SJCRH30 (cell line): ENCODE measurements around the gene PRR3. TPM values are rescaled to one million over a fixed set of nuclear protein-coding genes. Genes with fewer than 3 reads are reported as not detected.
"Not testable (repeated sequence)": the region's sequence is repeated elsewhere in the genome, so short reads cannot be mapped to it uniquely, and the experiment has no call there.

Experiments used
- DNase-seq, 2 experiments: peaks; one replicate each; pipeline ENCODE4 v3.0.0-alpha.2; 2015 to 2020
- H3K27ac ChIP-seq: fragments of 250-450 bp; sonication (Bioruptor Pico); 2 replicates; pipeline ENCODE4 v1.5.1; 2020; ENCODE audit warnings: mild to moderate bottlenecking, moderate library complexity
- H3K27me3 ChIP-seq: fragments of 250-450 bp; sonication (Bioruptor Pico); 2 replicates; pipeline ENCODE4 v1.5.1; 2020; ENCODE audit warnings: mild to moderate bottlenecking, moderate library complexity
- H3K36me3 ChIP-seq: fragments of 250-450 bp; sonication (Bioruptor Pico); 2 replicates; pipeline ENCODE4 v1.5.1; 2020; ENCODE audit warnings: mild to moderate bottlenecking, moderate library complexity
- H3K4me1 ChIP-seq: fragments of 250-450 bp; sonication (Bioruptor Pico); 2 replicates; pipeline ENCODE4 v1.5.1; 2020; ENCODE audit warnings: mild to moderate bottlenecking, moderate library complexity
- H3K4me3 ChIP-seq: fragments of 250-450 bp; sonication (Bioruptor Pico); 2 replicates; pipeline ENCODE4 v1.5.1; 2020; ENCODE audit warnings: mild to moderate bottlenecking, moderate library complexity
- H3K9me3 ChIP-seq: fragments of 250-450 bp; sonication (Bioruptor Pico); replicated peaks from 2 replicates; pipeline ENCODE4 v1.5.1; 2020; ENCODE audit warnings: mild to moderate bottlenecking, moderate library complexity
- total RNA-seq: library from RNA; depleted of rRNA; stranded (reverse); fragments of >200 nt; shearing (Covaris generic); gene quantifications from 2 replicates; pipeline ENCODE4 v1.2.3, GENCODE V29; 2014; rRNA removed

The PRR3 gene, protein sequence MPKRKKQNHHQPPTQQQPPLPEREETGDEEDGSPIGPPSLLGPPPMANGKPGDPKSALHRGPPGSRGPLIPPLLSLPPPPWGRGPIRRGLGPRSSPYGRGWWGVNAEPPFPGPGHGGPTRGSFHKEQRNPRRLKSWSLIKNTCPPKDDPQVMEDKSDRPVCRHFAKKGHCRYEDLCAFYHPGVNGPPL
- total RNA-seq, result 30.1 and 30.8 TPM in 2 replicates

DNA sequence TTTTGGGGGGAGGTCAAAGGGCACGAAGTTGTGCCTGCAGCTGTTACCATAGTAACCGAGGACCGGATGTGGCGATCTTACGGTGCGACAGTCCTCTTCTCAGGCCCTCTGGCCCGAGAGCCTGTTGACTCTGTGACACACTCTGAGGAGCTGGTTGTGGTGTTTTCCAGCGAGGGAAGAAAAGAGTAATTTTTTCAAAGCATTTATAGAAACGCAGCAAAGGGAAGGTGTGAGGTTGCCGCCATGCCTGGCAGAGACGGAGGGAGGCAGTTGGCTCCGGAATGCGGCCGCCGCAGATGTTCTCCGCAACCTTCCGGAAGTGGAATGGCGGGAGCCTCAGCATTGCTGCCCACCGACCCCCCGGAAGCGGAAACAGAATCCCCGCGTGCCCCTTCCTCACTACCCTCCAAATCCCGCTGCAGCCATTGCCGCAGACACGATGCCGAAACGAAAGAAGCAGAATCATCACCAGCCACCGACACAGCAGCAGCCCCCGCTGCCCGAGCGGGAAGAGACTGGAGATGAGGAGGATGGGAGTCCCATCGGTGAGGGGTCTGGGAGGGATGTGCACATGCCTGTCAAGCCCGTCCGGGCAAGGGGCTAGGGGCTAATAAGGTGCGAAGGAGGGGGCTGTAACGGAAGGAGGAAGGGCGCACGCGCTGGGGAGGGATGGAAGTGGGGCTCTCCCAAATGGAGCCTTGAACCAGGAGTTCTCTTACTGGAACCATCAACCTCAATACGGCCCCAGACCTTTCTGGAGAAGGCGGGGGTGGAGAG lies at the start of gene PRR3:
PRR3 (plus strand) TSS at position 390 of the 777 bp plus-strand sequence; CDS start at position 440, 50 bp downstream.
- peak within 1 kb of the TSS; percentile 78 for H3K27ac ChIP-seq
- H3K27me3 ChIP-seq, result no peaks in the 10 kb centered on the region
- H3K36me3 ChIP-seq, result peaks cover 14% of the 10 kb centered on the region; the same call in 1 of the 2 replicates
- no peaks in the 10 kb centered on the region for H3K9me3 ChIP-seq
- no peaks in the 10 kb centered on the region for H3K4me1 ChIP-seq
- H3K4me3 ChIP-seq, result peak within 1 kb of the TSS; percentile 79
- DNase-seq, result peak; percentile 89 to 91

- Histone ChIP-seq H3K4me3 (no peak overlapping the region), H3K27ac (no peak overlapping the region), H3K27me3 (no peaks in the 10 kb centered on the region), H3K4me1 (0 out of 2 replicates have a peak, but pooled peaks cover 2% of the 10 kb centered on the region), H3K9me3 (no peaks in the 10 kb centered on the region), H3K36me3 (no peaks in the 10 kb centered on the region)
- no peak for DNase-seq
Observed at GRCh38 chr6:30507849-30508827, 49.0 kb upstream of the PRR3 start.

DNA sequence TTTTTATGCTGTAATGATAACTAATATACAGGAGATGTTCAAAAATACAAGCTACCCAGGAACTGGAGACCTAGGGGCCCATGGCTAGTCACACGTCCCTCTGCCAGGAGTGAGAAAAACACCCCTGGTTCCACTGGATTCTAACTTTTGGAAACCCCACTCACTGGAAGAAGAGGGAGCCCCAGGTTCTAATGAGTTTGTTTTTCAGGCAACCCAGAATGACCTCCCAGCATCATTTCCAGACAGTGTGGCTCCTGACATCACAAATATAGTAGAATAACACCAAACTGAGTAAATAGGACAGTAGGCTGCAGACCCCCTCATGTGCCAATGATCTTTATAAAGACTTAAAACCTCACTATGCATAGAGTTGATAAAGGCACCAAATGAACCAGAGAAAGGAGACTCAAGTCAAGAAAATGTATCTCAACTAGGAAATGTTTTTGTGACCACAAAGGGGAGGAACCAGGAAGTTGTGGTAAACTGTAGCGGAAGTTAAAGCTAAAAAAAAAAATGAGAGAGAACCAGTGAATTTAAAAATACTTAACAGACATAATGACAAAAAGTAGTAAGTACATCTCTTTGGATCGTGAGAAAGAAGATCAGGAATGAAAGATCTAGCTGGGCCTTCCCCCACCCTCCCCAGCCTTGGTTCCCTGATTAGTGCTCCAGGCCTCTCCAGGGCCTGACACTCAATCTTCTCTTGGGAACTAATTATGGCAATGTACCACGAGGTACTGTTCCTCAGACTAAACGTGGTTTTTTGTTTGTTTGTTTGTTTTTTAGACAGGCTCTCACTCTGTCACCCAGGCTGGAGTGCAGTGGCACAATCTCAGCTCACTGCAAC lies 48.0 kb upstream of the PRR3 start:
- 0 out of 2 replicates have a peak, but pooled peaks cover 2% of the 10 kb centered on the region for H3K4me1 ChIP-seq
- H3K9me3 ChIP-seq, result no peaks in the 10 kb centered on the region
- no peak for DNase-seq
- no peak overlapping the region for H3K4me3 ChIP-seq
- no peak overlapping the region for H3K27ac ChIP-seq
- H3K27me3 ChIP-seq, result no peaks in the 10 kb centered on the region
- no peaks in the 10 kb centered on the region for H3K36me3 ChIP-seq

DNA sequence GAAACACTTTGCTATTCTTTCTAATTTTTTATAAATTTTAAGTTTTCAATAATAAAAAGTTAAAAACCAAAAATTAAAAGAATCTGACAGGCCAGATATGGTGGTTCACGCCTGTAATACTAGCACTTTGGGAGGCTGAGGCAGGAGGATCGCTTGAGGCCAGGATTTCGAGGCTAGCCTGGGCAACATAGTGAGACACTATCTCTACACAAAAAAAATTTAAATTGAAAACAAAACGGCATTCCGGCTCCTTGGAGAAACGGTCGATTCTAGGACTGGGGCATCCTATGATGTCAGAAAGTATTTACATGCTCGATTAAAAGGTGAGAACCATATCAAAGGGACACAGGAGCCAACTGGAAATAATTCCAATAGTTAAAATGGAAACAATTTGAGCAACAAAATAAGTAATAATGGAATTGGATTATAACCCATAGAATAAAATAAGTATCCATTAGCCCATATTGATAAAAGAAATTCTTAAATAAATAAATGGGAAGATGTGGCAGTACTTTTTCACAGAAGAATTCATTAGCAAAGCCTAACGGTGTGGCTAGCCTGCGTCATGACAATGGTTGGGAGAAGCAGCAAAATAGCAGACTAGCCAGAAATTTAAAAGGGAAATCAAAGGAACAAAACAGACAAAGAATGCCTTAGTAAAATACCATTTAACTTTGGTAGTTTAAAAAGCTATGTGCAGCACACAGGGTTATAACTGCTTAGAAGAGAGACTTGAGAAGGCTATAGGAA lies 46.5 kb upstream of the PRR3 start:
- no peak overlapping the region for H3K4me3 ChIP-seq
- H3K9me3 ChIP-seq, result no peaks in the 10 kb centered on the region
- no peaks in the 10 kb centered on the region for H3K36me3 ChIP-seq
- 0 out of 2 replicates have a peak, but pooled peaks cover 2% of the 10 kb centered on the region for H3K4me1 ChIP-seq
- H3K27me3 ChIP-seq, result no peaks in the 10 kb centered on the region
- DNase-seq, result no peak
- H3K27ac ChIP-seq, result no peak overlapping the region

DNA sequence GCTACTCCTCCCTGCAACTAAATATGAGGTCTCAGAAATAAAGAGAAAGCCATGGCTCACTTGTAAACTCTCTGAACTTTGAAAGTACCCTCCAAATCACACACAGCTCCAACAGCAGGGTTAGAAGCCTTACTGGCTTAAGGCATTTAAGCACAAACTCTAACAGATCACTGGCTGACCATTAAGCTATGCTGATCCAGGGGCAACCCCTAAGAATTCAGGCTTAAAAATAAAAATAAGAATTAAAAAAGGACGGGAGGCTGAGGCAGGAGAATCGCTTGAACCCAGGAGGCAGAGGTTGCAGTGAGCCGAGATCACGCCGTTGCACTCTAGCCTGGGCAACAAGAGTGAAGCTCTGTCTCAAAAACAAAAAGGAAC lies 45.9 kb upstream of the PRR3 start:
- no peaks in the 10 kb centered on the region for H3K36me3 ChIP-seq
- H3K27me3 ChIP-seq, result no peaks in the 10 kb centered on the region
- H3K4me1 ChIP-seq, result 0 out of 2 replicates have a peak, but pooled peaks cover 2% of the 10 kb centered on the region
- no peak for DNase-seq
- H3K4me3 ChIP-seq, result no peak overlapping the region
- H3K9me3 ChIP-seq, result no peaks in the 10 kb centered on the region
- H3K27ac ChIP-seq, result no peak overlapping the region

DNA sequence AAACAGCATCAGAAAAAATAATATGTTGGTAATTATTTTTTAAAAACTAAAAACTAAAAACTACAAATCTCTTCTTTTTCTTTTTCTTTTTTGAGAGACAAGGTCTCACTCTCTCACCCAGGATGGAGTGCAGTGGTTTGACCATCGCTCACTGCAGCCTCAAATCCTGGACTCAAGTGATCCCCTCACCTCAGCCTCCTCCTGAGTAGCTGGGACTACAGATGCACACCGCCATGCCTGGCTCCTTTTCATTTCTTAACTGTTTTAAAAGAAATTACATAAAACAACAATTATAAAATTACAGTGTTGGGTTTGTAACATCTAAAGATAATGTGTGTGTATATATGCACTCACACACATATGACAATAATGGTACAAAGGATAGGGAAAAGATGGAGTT lies 43.6 kb upstream of the PRR3 start:
- DNase-seq, result no peak
- H3K4me1 ChIP-seq, result 0 out of 2 replicates have a peak, but pooled peaks cover 2% of the 10 kb centered on the region
- no peaks in the 10 kb centered on the region for H3K36me3 ChIP-seq
- H3K9me3 ChIP-seq, result no peaks in the 10 kb centered on the region
- no peak overlapping the region for H3K4me3 ChIP-seq
- no peak overlapping the region for H3K27ac ChIP-seq
- H3K27me3 ChIP-seq, result no peaks in the 10 kb centered on the region

DNA sequence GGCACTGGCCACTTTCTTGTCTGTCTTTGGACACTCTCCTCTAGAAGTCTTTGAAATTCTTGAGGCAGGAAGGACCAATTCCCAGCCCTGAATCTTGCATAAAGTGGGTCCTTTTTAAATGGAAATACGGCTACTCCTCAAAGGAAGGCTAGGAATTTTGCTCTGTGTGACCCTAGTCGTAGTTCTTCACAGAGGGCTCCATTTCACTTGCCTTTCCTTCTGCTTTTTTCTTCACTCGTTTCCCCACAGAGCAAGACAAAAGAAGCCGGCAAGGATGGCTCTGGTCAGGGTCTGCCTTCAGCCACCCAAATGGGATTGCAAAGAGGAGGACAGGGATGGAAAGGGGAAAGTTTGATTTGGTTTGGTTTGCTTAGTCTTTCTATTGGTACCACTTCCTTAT lies 42.0 kb upstream of the PRR3 start:
- 0 out of 2 replicates have a peak, but pooled peaks cover 3% of the 10 kb centered on the region for H3K9me3 ChIP-seq
- no peaks in the 10 kb centered on the region for H3K27me3 ChIP-seq
- no peaks in the 10 kb centered on the region for H3K4me1 ChIP-seq
- H3K36me3 ChIP-seq, result no peaks in the 10 kb centered on the region
- H3K27ac ChIP-seq, result no peak overlapping the region
- H3K4me3 ChIP-seq, result no peak overlapping the region
- DNase-seq, result no peak

GRCh38 chr6:30515944-30516753 lies 40.9 kb upstream of the PRR3 start:
- H3K27me3 ChIP-seq, result no peaks in the 10 kb centered on the region
- peak overlapping the region; percentile 53 for H3K4me3 ChIP-seq
- 0 out of 2 replicates have a peak, but pooled peaks cover 3% of the 10 kb centered on the region for H3K9me3 ChIP-seq
- no peaks in the 10 kb centered on the region for H3K4me1 ChIP-seq
- H3K36me3 ChIP-seq, result no peaks in the 10 kb centered on the region
- peak overlapping the region; percentile 20 for H3K27ac ChIP-seq
- DNase-seq, result peak; percentile 77 to 89

DNA sequence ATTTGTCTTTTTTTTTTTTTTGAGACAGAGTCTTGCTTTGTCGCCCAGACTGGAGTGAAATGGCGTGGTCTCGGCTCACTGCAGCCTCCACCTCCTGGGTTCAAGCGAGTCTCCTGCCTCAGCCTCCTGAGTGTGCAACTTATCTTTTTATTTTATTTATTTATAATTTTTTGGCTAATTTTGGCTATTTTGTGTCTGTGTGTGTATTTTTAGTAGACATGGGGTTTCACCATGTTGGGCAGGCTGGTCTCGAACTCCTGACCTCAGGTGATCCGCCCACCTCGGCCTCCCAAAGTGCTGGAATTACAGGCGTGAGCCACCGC lies 40.4 kb upstream of the PRR3 start:
- not testable (repeated sequence) for DNase-seq, H3K9me3 ChIP-seq, H3K4me1 ChIP-seq, H3K27ac ChIP-seq, H3K27me3 ChIP-seq, H3K36me3 ChIP-seq
- H3K4me3 ChIP-seq, result peak overlapping the region; percentile 53

DNA sequence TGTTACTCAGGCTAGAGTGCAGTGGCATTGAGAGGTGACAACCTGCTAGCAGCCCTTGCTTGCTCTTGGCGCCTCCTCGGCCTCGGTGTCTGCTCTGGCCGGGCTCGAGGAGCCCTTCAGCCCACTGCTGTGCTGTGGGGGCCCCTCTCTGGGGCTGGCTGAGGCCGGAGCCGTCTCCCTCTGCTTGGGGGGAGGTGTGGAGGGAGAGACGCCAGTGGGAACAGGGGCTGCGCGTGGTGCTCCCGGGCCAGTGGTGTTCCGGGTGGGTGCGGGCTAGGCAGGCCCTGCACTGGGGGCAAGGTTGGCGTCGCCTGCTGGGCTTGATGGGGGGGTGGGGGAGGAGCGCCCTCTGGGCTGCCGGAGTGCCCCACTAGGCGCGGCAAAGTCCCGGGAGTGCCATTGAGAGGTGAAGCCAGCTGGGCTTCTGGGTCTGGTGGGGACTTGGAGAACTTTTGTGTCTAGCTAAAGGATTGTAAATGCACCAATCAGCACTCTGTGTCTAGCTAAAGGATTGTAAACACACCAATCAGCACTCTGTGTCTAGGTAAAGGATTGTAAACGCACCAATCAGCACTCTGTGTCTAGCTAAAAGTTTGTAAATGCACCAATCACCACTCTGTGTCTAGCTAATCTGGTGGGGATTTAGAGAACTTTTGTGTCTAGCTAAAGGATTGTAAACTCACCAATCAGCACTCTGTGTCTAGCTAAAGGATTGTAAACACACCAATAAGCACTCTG lies 39.2 kb upstream of the PRR3 start:
- not testable (repeated sequence) for H3K4me3 ChIP-seq, H3K4me1 ChIP-seq, H3K27ac ChIP-seq, DNase-seq, H3K36me3 ChIP-seq, H3K9me3 ChIP-seq, H3K27me3 ChIP-seq

DNA sequence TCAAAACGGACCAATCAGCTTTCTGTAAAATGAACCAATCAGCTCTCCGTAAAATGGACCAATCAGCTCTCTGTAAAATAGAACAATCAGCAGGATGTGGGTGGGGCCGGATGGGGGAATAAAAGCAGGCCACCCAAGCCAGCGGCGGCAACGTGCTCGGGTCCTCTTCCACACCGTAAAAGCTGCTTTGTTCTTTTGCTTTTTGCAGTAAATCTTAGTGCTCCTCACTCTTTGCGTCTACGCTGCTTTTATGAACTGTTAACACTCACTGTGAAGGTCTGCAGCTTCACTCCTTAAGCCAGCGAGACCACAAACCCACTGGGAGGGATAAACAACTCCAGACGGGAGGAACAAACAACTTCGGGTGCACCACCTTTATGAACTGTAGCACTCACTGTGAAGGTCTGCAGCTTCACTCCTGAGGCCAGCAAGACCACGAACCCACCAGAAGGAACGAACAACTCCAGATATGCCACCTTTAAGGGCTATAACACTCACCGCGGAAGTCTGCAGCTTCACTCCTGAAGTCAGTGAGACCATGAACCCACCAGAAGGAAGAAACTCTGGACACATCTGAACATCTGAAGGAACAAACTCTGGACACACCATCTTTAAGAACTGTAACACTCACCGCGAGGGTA lies 38.5 kb upstream of the PRR3 start:
- H3K9me3 ChIP-seq, result not testable (repeated sequence)

GRCh38 chr6:30520522-30520921 lies 36.6 kb upstream of the PRR3 start:
- no peak for DNase-seq
- Histone ChIP-seq H3K36me3 (no peaks in the 10 kb centered on the region), H3K4me1 (no peaks in the 10 kb centered on the region), H3K27me3 (no peaks in the 10 kb centered on the region), H3K27ac (no peak overlapping the region), H3K9me3 (0 out of 2 replicates have a peak, but pooled peaks cover 3% of the 10 kb centered on the region), H3K4me3 (no peak overlapping the region)

More for the DNA sequence above, 38.5 kb upstream of the PRR3 start:
- not testable (repeated sequence) for H3K4me3 ChIP-seq, H3K36me3 ChIP-seq, H3K27ac ChIP-seq, H3K27me3 ChIP-seq, H3K4me1 ChIP-seq
- peak in 1 of 2 experiments; percentile 22 for DNase-seq
